HG03280 (cell line): ENCODE results near the gene ALDH3B2.
A peak's percentile ranks its signal among the peaks of the same experiment; 100 is the strongest.

Experiments
- ATAC-seq: cut with Tn5 transposase; IDR thresholded peaks from one replicate; pipeline ENCODE4 v1.9.1; 2021; ENCODE audit warnings: mild to moderate bottlenecking, moderate library complexity; ENCODE audit not compliant: unreplicated experiment

Gene ALDH3B2

GRCh38 chr11:67615728-67616430 lies 58.5 kb downstream of the ALDH3B2 start:
- no peak for ATAC-seq

GRCh38 chr11:67614730-67615714 lies 59.4 kb downstream of the ALDH3B2 start:
- ATAC-seq = no peak

GRCh38 chr11:67613960-67614715 lies 60.3 kb downstream of the ALDH3B2 start:
- ATAC-seq = peak; percentile 65

GRCh38 chr11:67613313-67613959 lies 61.0 kb downstream of the ALDH3B2 start:
- no peak for ATAC-seq

GRCh38 chr11:67612751-67613150 lies 61.7 kb downstream of the ALDH3B2 start:
- ATAC-seq = no peak
